Stimulated activated CD4-positive, alpha-beta T cell treated with anti-CD3 and anti-CD28 coated beads, Interleukin-4, amount 100 ng/mL, for 1 hour (primary cell): Measurements from ENCODE around the gene APLF.
"Not testable (repeated sequence)": the region's sequence is repeated elsewhere in the genome, so short reads cannot be mapped to it uniquely, and the experiment has no call there.

ENCODE experiments used
- DNase-seq: peaks from one replicate; pipeline ENCODE4 v3.0.0-alpha.2; 2020

Gene APLF

GRCh38 chr2:68536000-68536399 lies 68.6 kb downstream of the APLF start:
- no peak for DNase-seq

GRCh38 chr2:68537011-68537410 lies 69.6 kb downstream of the APLF start:
- no peak for DNase-seq

GRCh38 chr2:68537809-68538208 lies 70.4 kb downstream of the APLF start:
- no peak for DNase-seq

GRCh38 chr2:68544811-68545210 lies 77.4 kb downstream of the APLF start:
- DNase-seq = no peak

- no peak for DNase-seq
These were observed 81.0 kb downstream of the APLF start for GRCh38 chr2:68548396-68548795.

- DNase-seq = no peak
These were observed 85.7 kb downstream of the APLF start for GRCh38 chr2:68553098-68553497.

GRCh38 chr2:68555425-68556206 lies 88.2 kb downstream of the APLF start:
- not testable (repeated sequence) for DNase-seq

GRCh38 chr2:68556381-68556780 lies 89.0 kb downstream of the APLF start:
- no peak for DNase-seq

- no peak for DNase-seq
These were observed 91.2 kb downstream of the APLF start for GRCh38 chr2:68558576-68558975.

- no peak for DNase-seq
These were observed 92.3 kb downstream of the APLF start for GRCh38 chr2:68559692-68560091.

GRCh38 chr2:68560545-68560944 lies 93.2 kb downstream of the APLF start:
- DNase-seq = no peak

- DNase-seq = no peak
These were observed 94.0 kb downstream of the APLF start for GRCh38 chr2:68561372-68561771.

GRCh38 chr2:68562934-68563333 lies 95.5 kb downstream of the APLF start:
- DNase-seq = no peak

- DNase-seq = no peak
These were observed 97.0 kb downstream of the APLF start for GRCh38 chr2:68564426-68564825.

- DNase-seq = no peak
These were observed 97.9 kb downstream of the APLF start for GRCh38 chr2:68565273-68565672.

GRCh38 chr2:68565858-68566257 lies 98.5 kb downstream of the APLF start:
- DNase-seq = no peak

GRCh38 chr2:68566362-68566761 lies 99.0 kb downstream of the APLF start:
- no peak for DNase-seq

- DNase-seq = no peak
These were observed 100.7 kb downstream of the APLF start for GRCh38 chr2:68568116-68568515.

GRCh38 chr2:68569604-68570003 lies 102.2 kb downstream of the APLF start:
- DNase-seq = no peak

GRCh38 chr2:68570434-68570833 lies 103.0 kb downstream of the APLF start:
- DNase-seq = not testable (repeated sequence)

GRCh38 chr2:68574202-68574791 lies 106.9 kb downstream of the APLF start:
- no peak for DNase-seq

- DNase-seq = no peak
These were observed 109.8 kb downstream of the APLF start for GRCh38 chr2:68577183-68577582.

- no peak for DNase-seq
These were observed 112.3 kb downstream of the APLF start for GRCh38 chr2:68579689-68580088.

- no peak for DNase-seq
These were observed 121.2 kb downstream of the APLF start for GRCh38 chr2:68588589-68588988.

- no peak for DNase-seq
These were observed 122.6 kb downstream of the APLF start for GRCh38 chr2:68589963-68590362.
